GM19035 (cell line): ENCODE measurements around the gene PLEKHM3.

ENCODE experiments used
- ATAC-seq: cut with Tn5 transposase; IDR thresholded peaks from one replicate; pipeline ENCODE4 v1.9.1; 2021; ENCODE audit not compliant: unreplicated experiment

PLEKHM3 gene

DNA sequence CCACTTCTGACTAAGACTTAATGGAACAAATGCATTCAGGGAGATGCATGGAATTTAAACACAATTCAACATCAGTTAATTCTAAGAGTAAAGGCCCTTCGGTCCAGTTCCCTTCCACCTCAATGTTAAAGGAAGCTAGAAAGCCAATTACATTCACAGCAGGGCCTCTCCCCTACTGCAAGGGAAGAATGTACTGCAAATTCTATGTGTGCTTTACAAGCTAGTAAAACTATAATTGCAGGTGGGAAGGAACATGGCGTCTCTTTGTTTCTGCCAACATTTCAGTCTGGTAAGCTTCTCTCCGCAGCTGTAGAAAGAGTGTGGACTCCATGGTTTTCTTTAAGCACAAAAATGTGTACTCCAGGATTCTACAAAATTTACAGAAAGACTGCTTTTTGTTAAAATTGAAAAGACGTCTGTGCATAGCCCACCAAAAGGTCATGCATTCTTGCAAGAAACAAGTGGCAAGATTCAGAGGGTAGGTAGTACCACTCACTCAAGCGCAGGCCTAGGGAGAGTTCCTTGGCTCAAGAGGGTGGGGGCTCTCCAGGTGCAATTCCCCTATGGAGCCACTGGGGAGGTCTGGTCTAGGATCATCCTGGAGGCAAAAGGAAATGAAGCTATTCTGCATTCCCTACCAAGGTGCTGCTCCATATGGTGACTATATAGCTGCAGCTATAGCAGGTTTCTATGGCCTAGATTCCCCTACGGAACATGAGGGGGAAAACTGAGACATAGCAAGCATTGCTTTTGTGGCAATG is 128.6 kb downstream of the PLEKHM3 start:
- ATAC-seq, result no peak

DNA sequence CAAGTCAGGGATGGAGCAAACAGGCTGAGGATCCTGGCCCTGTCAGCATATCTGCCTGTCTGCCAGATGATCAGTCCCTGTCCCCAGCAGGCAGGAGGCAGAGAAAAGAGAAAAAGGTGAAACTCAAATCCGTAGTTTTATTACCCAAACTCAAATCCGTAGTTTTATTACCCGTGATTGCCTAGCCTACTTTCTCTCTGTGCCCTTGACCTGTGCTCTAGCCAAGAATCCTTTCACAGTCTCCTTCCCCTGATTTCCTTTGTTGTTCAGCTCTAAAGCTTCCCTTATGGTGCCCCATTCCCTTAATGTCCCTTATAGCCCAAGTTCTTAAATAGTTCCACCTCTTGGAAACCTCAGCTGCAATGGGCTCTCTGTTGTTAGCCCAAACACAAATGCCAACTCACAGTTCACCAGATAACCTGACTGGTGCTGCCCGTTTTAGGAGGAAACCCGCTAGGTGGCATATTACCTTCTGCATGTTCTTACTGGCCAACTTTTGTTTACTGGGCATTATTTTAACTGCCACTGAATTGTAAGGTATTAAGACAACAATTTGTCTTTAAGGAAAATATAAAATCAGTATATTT is 130.0 kb downstream of the PLEKHM3 start:
- ATAC-seq, result no peak

DNA sequence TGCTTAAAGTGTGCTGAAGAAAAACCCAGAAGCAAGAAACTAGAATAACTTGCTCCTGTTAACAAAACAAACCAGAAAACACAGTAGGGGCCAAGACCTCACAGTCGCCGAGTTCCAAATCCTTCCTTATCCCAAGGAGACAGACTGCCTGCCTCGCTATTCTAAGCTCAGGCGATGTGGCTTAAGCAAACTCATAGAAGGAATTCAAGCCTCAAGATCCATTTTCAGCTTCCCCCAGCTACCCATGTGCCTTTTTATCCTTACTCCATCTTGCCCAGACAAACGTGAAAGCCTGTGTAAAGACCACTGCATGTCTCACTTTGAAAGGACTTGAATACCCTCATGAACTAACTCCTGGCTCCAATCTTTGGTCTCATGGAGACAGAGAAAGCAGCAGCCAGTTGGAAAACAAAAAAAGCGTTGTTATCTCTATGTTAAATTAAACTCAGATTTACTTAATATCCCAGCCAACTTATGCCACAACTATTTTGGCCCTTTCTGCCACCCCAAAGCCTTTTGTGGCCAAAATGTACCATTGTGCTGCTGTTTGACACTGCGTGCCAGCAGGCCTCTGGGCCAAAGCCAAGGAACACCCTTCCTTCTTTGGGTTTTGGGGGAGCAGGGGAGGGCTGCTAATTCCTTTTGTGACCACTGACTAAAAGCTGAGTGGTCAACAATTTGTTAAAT is 132.5 kb downstream of the PLEKHM3 start:
- ATAC-seq, result no peak

DNA sequence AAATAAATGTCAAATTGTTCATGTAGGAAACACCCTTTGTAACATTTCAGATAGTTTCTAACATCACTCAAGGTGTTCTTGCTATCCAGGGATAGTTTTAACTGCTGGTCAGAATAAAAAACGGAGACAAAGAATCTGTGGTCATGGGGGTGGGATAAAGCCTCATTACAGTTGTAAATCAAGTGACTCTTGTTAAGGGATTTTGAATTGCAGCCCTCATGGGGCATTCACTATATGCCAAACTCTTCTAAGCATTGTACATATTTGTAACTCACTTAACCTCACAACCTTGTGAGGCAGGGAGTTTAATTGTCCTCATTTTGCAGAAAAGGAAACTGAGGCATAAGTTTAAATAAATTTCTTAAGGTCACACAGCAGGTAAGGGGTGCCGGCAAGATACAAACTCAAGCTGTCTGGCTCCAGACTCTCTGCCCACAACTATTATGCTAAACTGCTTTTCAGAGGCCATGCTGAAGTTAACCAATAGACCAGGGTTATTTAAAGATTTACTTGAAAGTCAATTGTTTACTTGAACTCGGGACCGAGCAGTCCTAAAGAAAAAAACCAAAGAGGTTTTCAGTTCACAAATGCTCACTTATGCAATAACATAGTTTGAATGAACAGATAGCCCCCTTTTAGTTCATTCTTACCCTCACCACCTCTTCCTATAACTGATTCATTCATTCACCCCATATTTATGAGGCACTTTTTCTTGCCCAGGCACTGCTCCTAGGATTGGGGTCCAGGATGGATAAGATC is 134.1 kb downstream of the PLEKHM3 start:
- no peak for ATAC-seq

DNA sequence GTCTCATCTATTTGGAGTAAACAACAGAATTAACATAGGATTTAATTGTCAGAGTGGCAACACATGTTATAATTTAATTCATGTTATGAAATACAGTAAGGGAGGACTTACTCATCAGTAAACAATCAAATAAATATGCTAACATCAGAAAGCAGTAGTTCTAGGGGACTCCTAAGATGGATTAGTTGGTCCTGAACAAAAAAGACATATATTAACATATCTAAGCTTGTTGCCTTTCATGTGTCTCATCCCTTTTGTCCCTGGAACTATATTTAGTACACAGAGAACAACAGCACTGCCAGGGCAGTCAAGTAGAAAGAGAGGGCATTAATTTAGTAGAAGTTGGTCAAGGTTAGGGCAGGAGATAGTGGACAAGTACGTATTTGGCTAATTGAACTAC is 137.8 kb downstream of the PLEKHM3 start:
- ATAC-seq, result no peak

DNA sequence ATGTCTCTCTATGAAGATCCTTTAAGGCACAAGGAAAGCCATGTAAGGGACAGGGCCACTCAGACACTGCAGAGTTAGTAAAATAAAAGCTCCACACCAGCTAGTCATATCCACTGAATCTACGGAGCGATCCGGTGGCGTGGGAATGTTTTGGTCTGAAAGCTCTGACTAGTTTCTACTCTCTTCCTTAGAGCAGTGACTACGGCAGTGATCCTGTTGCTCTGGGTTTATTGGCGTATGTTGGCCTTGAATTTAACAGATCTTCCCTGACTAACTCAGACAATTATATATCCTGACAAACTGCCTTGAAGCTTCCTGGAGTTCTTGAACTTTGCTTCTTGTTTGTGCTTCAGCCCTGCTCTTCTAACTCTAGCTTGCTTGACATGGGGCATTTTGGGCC is 140.3 kb downstream of the PLEKHM3 start:
- no peak for ATAC-seq

DNA sequence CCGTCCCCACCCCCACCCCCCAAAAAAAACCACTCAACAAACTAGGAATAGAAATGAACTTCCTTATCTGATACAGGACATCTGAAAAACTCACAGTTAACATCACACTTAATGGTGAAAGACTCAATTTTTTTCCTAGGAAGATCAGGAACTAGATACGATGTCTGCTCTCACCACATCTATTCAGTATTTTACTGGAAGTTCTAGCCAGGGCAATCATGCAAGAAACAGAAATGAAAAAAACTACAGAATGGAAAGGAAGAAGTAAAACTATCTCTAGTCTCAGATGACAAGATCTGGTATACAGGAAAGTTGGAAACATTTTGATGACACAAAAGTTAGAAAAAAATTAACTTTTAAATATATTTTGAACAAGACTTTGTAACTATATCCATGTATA is 141.2 kb downstream of the PLEKHM3 start:
- ATAC-seq, result no peak

DNA sequence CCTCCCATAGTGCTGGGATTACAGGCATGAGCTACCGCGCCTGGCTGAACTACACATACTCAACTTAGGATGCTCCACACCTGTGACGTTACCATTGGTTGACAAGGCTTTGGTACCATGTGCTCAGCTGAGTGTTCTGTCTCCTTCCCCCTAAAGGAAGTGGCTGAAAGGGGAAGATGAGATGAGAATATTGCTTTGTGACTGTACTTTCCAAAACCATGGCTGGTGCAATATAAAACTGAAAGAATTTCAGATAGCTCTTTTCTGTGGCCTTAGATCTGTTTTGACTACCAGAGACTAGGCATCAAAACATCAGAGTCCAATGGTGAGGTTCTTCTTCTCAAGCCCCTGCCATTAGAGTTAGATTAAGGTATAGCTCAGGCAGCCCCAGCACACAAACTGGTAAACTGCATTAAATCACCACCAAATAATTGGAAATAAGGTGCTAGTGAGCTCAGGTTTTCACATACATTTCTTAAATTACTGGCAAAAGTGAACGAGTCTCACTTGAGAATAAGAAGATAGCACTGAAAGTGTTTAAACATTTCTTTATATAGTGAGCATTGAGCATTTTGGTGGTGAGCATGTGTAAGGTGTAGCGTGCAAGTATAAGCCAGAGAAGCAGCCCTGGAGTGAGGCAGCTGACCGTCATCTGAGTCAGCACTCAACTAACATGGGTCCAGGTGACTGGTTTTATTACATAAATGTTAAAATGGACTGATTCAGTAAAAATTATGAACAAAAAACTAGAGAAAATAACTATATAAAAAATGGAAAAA is 142.1 kb downstream of the PLEKHM3 start:
- ATAC-seq, result no peak

DNA sequence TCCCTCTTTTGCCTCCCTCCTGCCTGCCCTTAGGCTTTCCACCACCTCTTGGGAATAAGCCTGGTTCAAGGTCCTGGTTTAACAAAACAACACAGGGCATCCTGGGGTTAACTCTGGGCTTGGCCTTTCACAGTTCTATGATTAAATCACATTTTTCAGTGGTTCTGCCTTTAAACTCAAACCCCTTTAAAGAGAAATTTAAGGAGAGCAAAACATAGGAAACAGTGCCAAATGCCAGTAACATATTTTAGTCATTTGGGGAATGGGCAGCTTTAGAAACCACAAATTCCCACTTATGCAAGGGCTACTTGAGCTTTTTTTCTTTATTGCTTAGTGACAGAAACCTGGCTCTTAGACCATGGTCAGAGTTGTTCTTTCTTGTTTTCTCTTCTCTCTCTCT is 143.4 kb downstream of the PLEKHM3 start:
- ATAC-seq, result no peak

DNA sequence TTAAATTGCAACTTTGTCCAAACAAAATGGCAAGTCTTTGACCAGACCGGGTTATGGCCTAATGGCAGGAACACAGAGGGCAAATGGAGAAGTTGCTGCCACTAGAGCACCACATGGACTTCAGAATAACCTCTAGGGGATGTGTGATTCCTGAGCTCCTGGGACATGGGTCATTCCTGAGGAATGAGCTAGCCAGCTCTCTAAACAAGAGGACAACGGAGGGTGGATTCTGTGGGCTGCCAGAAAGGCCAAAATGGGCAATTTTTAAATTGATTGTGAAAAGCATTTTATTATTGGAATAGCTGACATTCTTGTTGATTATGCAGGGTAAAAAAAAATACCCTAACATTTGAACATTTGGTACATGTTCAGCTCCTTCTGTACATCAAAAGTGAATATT is 145.8 kb downstream of the PLEKHM3 start:
- no peak for ATAC-seq

DNA sequence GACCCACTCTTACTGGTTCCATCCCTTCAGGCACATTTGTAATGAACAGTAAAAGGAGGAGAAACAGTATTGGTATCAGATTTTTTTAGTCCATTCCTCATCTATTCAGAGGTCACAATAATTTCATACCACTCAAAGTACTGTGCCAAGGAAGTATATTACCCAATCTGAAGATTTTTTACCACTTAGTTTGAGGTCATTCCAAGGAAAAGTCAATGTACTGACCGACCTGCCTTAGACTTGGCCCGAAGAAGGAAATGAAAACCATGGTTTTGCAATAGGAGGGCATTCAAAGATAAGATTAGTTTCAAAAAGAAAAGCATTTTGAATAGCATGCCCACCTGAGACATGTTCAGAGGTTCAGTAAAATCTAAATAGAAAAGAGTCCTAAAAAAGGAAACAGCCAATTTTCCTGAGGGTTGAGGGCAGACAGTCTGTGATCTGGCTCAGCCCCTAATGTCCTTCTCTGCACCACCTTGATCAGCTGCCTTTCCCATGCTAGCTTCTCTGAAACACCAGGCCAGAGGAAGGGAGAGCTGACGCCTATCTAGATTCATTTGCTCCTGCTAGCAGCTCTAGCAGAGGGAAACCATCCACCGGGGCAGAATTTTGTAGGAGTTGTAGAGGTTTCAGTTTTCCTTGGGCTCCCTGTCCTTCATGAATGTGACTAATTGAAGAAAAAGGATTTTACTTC is 148.3 kb downstream of the PLEKHM3 start:
- no peak for ATAC-seq

DNA sequence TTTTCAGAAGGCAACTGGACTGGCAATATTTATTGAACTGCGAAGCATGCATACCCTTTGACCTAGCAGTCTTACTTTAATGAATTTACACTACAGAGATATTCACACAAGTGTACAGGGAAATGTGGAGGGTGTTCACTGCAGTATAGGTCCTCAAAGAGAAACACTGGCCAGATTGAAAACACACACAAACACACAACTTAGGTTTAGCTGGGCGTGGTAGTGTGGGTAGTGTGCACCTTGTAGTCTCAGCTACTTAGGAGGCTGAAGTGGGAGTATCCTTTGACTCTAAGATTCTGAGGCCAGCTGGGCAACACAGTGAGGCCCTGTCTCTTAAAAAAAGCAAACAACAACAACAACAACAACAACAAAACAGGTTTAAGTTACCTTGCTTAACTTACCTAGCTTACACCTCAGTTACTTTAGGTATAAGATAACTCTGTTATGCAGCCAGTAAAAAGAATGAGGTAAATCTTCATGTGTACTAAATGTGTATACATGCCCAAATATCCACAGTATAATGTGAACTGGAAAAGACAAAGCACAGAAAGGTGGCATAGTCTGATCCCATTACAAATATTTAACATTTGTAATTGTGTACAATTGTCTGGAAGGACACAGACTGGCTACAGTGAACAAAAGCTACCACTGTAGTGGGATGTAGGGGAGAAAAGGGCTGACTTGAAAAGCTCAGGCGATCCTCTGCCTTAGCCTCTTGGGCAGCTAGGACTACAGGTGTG is 149.7 kb downstream of the PLEKHM3 start:
- ATAC-seq, result no peak

DNA sequence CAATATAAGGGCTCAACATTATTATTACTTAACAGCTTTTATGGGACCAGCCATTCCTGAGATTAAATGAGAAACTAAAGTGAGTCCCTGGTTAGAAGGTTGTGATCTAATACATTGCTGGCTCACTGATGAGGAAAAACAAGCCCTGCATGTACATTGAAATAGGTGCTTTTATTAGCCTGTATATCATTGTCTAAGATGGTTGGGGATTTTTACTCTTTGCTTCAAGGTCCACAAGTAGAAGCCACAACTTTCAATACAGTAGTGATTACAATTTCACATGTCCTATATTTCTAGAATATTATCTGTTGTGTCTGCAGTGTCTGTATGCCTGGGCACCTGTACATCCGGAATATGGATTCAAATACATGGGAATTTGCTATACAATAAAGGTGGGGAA is 151.5 kb downstream of the PLEKHM3 start:
- ATAC-seq, result no peak

DNA sequence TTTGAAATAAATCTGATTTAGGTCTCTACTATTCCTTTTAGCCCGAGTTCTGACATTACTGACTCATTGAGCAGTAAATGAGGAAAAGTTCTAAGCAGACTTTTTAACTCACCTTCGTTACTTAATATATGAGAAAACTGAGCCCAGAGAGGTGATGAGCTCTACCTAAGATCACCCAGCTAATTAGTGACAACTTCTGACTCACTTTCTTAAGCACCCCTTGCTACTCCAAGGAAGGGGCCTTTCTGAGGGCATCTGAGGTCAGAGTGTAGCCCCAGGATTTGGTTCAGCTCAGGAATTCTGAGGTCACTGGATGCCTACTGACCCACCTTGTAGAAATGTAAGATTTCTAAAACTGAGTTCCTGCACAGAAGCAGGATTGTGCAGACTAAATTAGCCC is 153.4 kb downstream of the PLEKHM3 start:
- no peak for ATAC-seq

DNA sequence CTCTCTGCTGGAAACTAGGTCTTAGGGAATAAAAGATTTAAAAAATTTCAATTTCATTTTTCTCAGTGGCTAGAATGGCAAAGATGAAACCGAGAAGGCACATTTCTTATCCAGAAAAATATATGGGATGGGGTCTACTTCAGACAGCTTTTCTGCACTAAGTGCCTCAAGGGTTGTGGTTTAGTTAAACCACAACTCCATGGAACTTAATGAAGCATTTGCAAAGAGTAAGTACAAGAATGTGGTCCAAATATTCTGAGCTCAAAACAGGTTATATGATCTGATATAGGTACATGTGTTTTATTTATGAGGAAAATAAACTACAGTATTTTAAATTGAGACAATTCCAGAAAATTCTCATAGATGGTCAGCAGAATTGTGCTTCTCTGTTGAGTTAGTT is 153.8 kb downstream of the PLEKHM3 start:
- ATAC-seq, result no peak

DNA sequence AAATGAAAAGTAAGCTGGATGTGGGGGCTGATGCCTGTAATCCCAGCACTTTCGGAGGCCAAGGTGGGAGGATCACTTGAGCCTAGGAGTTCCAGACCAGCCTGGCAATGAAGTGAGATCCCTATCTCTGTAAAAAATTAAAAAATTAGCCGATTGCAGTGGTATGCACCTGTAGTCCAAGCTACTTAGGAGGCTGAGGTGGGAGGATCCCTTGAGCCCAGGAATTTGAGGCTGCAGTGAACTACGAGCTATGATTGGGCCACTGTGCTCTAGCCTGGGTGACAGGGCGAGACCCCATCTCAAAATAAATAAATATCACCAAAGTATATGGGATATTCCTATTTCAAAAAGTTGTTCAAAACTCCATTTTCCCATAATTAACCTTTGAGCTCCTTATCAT is 154.5 kb downstream of the PLEKHM3 start:
- ATAC-seq, result no peak

DNA sequence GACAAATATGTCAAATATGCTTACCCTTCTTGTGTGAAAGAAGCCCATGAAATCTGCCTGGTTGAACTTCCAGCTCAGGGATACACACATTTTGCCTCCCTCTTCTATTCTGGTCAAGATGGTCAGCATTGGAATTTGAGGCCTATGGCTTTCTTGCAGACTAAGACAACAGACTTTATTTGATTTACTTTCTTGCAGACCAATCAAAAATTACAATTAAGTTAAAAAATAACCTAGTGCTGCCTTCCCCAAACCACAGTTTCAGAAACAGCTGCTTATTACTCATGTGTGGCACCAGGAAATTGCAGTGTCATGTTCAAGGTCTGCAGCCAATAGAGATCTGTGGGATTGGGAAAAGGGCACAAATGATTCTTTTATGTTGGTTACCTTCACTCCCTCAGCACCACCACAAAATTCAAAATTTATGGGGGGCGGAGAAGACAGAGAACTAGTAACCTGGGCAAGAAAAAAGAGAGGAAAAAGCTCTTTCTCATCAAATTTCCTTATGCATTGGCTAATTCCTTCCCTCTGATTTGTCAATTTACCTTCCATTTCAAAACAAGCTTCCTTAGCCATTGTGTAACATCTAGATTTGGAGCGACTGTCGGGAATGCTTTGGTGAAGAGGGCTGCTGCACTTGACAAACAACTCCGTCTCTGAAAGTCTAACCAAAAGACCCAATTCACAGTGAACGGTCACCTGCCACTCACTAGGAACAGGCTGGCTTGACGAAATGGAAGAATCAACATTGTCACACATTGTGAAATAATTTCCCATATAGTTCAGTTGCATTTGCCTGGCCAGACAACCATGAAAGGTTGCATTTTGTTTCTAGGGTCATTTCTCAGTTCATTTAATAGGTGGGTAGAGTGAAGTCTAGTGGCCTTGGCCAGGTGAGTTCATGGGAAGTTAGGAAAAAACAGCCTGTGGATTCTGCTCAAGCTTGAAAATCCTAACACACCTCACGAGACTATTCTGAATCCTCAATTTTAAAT is 155.2 kb downstream of the PLEKHM3 start:
- no peak for ATAC-seq

DNA sequence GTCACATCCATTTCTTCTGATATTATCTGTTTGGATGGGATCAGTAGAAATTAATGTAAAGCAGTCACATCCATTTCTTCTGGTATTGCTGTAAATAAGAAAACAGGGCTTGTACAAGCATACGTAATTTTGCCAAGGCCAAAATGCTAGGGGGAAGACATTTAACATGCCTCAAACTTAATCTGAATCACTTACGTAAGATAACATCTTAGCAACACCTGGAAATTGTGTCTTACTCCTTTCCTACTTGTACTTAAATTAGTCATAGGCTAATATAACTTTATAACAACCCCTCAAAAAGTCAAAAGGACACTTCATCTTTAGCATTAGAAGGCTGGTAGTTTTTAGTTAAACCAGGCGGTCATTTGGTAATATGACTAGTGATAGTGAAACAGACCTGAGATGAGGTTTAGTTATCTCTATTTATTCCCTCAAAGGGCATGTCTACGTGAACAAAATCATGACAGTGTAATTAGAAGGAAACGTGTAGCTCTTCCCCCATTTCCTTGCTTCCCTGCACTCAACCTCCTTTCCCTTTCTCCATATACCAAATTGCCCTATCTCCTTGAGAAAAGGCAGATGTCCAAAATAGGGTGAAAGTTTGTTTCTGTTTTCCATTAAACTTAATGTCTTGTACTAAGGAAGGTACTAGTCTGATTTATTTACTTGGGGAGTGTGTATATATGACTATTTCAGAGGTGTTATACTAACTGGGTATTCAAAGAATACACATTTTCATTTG is 156.3 kb downstream of the PLEKHM3 start:
- no peak for ATAC-seq
